Kidney glomerular epithelial cell (primary cell): ENCODE measurements around the gene SLC4A5.
"Not testable (repeated sequence)": the region's sequence is repeated elsewhere in the genome, so short reads cannot be mapped to it uniquely, and the experiment has no call there.

Source experiments
- DNase-seq: peaks from one replicate; lab custom pipeline; 2025; lab: John Stamatoyannopoulos, UW

Gene SLC4A5

GRCh38 chr2:74198461-74199274 is 144.5 kb downstream of the SLC4A5 start, which contains the start of gene MTHFD2:
TSS of gene MTHFD2 (plus strand) at chr2:74198615. CDS start at chr2:74198642, 27 bp downstream.
- DNase-seq: peak; percentile 88

GRCh38 chr2:74198023-74198460 is 145.2 kb downstream of the SLC4A5 start:
- no peak for DNase-seq

- no peak for DNase-seq
Observed at GRCh38 chr2:74197049-74197448, 146.2 kb downstream of the SLC4A5 start.

- DNase-seq: no peak
Observed at GRCh38 chr2:74194799-74195198, 148.4 kb downstream of the SLC4A5 start.

GRCh38 chr2:74191596-74192380 is 151.4 kb downstream of the SLC4A5 start:
- DNase-seq: no peak

- DNase-seq: no peak
Observed at GRCh38 chr2:74188696-74189095, 154.5 kb downstream of the SLC4A5 start.

- no peak for DNase-seq
Observed at GRCh38 chr2:74188018-74188601, 155.1 kb downstream of the SLC4A5 start.

GRCh38 chr2:74186706-74187105 is 156.5 kb downstream of the SLC4A5 start:
- not testable (repeated sequence) for DNase-seq

- DNase-seq: no peak
Observed at GRCh38 chr2:74186038-74186437, 157.2 kb downstream of the SLC4A5 start.

GRCh38 chr2:74183878-74184277 is 159.3 kb downstream of the SLC4A5 start:
- DNase-seq: no peak

- no peak for DNase-seq
Observed at GRCh38 chr2:74181739-74182138, 161.5 kb downstream of the SLC4A5 start.

- DNase-seq: no peak
Observed at GRCh38 chr2:74179063-74179865, 164.0 kb downstream of the SLC4A5 start.

GRCh38 chr2:74178211-74179062 is 164.8 kb downstream of the SLC4A5 start, which contains the start of gene MOB1A:
TSS of gene MOB1A (minus strand) at chr2:74178879. CDS start at chr2:74178674, 205 bp downstream.
- DNase-seq: peak; percentile 98

- no peak for DNase-seq
Observed at GRCh38 chr2:74177696-74178095, 165.5 kb downstream of the SLC4A5 start.

- DNase-seq: no peak
Observed at GRCh38 chr2:74174909-74175308, 168.3 kb downstream of the SLC4A5 start.

- DNase-seq: no peak
Observed at GRCh38 chr2:74168739-74169138, 174.5 kb downstream of the SLC4A5 start.
